Retina (tissue), 1 donor: ENCODE results near the gene TRAPPC12.

ENCODE experiments used
- DNase-seq: peaks from one replicate; pipeline ENCODE4 v3.0.0-alpha.2; 2016

Gene TRAPPC12

GRCh38 chr2:3409627-3410170 is 30.2 kb downstream of the TRAPPC12 start:
- DNase-seq, result peak; percentile 17

DNA sequence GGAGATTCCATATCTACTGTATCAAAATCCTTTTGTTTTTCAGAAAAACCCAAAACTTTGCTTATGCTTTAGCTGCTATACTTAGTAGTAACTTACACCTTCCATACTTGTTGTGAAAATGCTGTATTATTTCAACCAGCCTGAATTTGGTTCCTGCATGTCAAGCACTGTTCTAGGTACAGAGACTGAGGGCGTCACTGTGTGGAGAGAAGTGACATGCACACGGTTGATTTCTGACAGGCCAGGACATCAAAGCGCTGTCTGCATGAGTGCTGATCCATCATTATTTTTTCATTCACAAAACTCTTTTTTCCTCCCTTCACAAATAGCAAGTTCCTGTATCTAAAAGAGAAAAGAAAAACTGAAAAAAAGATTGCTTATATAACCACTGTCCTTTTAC is 31.6 kb downstream of the TRAPPC12 start:
- no peak for DNase-seq

GRCh38 chr2:3413697-3414096 is 34.2 kb downstream of the TRAPPC12 start:
- DNase-seq, result no peak

DNA sequence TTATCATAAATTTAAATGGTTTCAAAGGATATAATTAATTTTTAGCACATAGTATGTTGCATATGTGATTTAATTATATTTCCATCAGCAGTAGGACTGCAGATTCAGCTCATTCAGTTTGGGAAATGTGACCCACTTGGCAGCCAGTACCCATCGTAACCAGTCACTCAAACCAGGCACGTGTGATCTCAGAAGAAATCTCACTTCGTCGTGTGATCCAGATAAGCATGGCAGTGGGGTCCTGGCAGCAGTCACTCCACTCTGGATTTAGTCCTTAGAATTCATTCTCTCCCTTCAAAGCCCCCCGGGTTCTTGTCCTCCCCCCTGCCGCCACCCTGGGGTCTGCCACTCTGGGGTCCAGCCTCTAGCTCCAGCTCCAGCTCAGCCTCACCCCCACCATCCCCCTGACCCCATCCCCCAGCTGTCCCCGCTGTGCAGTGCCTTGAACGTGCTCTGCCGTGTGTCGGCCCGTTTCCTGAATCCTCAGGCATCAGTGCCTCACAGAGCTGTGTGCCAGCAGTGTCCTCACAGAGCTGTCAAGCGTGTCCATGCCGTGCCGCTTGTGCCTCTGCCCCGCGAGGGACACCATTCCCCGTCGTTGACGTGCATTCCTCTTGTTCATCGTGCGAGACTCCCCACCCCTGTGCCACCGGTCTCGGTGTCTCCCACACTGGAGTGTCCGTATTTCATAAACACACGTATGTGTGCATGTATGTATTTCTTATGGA is 34.8 kb downstream of the TRAPPC12 start:
- DNase-seq, result no peak

- no peak for DNase-seq
Observed at GRCh38 chr2:3418766-3419404, 39.4 kb downstream of the TRAPPC12 start.

- peak; percentile 68 for DNase-seq
Observed at GRCh38 chr2:3420076-3420768, 40.7 kb downstream of the TRAPPC12 start.

DNA sequence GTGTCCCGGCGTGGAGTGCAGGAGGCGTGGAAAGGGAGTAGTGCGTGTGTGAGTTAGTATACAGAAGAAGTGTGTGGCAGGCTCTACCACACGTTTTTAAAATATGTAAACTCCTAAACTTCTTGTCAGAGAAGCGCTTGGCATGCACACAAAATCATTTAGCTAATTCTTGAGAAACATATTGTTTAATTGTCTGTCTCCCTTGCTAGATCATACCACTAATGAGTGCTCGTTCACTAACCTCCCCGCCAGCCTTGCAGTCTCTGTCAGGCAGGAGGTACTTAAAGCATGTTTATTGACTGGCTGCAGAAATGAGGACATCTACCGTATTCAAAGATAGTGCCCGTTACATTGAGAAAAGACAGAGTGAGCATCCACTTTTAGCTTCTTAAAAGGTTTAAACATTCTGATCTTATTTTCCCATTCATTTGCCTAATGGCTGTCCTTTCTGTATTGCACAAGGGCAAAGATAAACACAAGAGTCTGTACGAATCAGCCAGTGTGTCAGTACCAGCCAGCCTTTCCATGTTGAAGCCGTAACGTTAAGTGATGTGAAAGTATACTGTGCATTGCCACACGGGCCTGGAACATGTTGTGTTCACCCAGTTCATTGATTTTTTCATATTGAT is 41.4 kb downstream of the TRAPPC12 start:
- DNase-seq, result peak; percentile 68

DNA sequence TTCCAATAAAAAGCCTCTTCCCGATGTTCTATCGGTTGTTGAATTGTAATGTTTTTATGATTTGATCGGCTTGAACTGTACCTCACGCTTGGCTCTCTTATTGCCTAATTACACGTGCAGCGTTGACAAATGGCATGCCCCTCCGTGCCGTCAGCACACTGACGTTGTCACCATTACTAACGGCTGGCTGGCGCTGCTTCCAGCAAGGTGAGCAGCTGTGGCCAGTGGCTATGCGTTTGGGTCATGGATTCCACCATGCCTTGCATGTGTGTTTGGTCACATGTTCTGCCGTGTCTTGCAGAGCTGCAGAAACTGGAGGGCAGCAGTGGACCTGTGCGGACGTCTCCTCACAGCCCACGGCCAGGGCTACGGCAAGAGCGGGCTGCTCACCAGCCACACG is 42.1 kb downstream of the TRAPPC12 start:
- DNase-seq, result peak; percentile 67

DNA sequence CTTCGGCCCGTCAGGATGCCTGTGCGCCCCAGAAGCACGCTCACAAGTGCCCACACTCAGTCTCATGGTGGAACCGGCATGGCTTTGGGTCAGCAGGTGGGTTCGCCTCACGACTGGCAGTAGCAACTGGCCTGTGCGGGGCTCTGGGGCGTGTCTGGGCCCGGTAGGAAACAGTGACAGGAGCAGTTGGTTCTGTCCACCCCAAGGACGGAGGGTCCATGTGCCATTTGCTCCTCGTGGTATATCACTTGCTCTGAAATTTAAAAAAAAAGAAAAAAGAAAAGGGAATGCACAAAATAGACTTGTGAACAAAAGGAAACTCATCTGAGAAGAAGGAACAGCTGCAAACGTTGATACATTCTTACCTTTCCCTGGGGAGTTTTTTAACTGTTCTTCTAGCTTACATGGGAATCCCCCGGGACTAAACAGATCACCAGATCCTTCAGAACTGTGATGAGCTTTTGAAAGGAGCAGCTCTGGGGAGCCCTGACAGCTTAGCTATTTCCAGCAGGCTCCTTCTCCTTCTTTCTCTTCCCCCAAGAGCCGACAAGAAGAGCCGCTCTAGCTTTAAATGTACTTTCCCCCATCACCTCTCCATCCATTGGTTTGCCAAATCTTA is 42.8 kb downstream of the TRAPPC12 start:
- no peak for DNase-seq

DNA sequence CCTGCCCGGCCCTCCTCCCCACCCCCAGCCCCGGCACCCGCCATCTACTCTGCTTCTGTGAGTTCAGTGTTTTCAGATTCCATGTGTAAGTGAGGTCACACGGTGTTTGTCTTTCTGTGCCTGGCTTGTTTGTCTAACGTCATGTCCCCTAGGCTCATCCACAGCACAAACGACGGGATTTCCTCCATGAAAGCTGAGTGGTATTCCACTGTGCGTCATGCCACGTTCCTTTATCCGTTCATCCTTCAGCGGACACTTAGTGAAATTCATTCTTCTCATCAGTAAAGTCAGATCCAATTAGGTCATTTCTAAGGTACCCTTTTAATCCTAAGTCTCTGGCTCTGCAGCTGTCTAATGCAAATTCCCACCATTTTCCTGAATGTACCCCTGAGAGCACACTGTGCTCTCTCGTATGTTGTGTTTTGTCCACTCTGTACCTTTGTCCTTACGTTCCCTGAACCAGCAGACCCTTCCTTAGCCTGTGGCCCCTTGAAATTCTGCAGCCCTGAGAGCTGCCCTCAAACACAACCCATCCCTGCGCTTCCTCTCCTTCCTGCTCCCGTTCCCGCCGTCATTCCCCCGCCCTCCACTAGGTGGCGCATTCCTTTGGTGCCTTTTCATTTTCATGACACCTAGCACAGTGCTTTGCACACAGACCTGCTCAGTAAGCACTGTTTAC is 44.1 kb downstream of the TRAPPC12 start:
- peak; percentile 69 for DNase-seq

- DNase-seq, result no peak
Observed at GRCh38 chr2:3424171-3424795, 44.8 kb downstream of the TRAPPC12 start.

DNA sequence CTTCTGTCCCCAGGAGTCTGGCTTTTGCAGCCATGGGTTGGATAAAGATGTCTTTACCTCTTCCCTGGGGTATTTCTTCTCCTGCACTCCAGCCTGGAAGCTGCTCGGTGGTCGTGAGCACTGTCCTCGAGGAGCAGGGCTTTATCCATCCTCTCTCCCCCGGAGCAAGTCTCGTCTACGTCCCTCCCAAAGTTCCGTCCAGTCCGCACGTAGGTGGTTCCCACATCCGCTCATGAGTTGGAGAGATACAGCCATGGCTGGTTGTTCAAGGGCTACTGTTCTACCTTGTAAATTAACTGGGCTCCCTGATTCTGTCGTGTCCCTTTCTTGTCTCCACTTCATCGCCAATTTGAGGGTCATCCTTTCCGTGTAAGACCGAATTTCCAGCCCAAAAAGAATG is 47.1 kb downstream of the TRAPPC12 start:
- no peak for DNase-seq

- DNase-seq, result no peak
Observed at GRCh38 chr2:3427272-3427671, 47.8 kb downstream of the TRAPPC12 start.

DNA sequence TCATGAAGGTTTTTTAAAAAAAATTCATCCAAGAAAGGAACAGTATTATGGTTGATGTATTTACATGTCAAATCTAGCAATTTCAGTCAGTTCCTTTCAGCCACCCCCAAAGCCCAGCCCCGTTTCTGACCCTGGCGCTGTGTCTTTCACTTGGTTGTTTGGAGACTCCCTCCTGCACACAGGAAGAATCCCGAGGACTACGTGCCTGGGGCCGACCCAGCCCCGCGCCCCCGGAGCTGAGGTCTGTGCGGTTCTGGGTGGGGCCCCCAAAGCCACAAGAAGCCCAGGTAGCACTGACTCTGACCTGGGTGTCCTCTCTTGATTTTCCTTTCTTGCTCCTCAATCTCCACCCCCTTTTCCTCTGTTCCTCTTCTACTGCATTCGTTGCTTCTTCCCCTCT is 49.1 kb downstream of the TRAPPC12 start:
- no peak for DNase-seq

GRCh38 chr2:3429066-3429610 is 49.6 kb downstream of the TRAPPC12 start:
- DNase-seq, result no peak

GRCh38 chr2:3430172-3430571 is 50.7 kb downstream of the TRAPPC12 start:
- DNase-seq, result no peak

GRCh38 chr2:3430740-3431490 is 51.4 kb downstream of the TRAPPC12 start:
- no peak for DNase-seq

DNA sequence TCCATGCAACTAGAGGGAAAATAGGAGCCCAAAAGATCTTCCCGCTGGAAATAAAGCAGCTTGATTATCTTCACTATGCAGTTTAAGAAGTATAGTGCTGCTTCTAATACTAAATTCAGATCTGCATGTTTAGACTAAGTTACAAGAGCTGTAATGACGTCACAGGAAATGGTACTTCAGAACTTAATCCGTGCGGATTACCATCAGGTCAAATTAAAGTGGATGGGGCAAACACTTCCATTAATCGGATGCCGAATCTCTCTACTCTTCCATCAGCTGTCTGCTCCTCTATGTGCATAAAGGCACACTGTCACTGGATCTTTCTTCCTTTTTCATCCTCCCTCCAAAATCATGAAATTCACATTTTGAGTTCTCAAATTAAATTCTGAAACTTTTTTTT is 52.6 kb downstream of the TRAPPC12 start:
- no peak for DNase-seq

DNA sequence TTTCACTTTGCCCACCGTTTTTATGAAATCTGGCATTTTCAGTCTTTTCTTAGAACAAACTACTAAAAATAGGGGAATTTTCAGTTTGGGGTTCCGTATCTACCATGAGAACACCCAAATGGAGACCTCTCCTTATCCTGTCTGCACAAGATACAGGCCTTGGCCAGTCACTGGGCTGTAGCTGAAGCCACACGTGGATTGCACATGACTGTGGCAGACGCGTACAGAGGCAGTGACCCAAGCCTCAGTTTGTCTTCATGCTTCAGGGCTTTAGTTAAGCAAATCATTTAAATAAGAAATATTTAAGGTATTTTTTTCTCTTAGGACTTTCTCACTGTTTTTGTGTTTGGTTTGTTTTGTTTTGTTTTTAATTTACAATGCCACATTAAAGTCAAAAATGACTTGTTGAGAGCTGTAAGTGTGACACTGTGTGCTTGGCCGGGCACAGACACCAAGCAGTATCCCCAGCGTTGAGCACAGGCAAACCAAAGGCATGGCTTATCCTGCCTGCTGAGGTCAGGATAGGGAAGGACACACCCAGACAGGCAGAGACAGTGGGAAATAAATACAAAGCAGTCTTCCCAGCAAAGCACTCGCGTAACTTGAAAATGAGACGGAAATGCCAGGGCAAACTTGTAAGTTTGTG is 53.3 kb downstream of the TRAPPC12 start:
- no peak for DNase-seq

DNA sequence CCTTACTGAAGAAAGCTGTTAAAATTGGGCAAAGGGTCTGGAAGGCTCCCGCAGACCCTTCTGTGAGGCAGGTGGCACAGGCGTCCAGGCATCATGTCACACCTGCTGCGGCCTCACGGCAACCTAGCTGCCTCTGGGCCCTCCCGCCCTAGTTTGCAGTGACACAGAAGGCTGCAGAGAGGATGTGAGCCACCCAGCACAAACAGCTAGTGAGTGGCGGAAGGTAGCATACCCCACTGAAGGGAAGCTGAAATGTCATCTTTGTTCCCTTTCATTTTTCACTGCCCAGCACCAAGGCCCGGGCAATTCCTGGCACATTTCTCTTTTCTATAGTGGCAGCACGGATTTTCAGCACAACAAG is 53.8 kb downstream of the TRAPPC12 start:
- DNase-seq, result no peak
